Osteoblast (primary cell): ENCODE measurements around the gene FFAR2. TPM values are rescaled to one million over a fixed set of nuclear protein-coding genes. Genes with fewer than 3 reads are reported as not detected.
"Not testable (repeated sequence)": the region's sequence is repeated elsewhere in the genome, so short reads cannot be mapped to it uniquely, and the experiment has no call there.

ENCODE experiments used
- DNase-seq: peaks from one replicate; pipeline ENCODE4 v3.0.0; 2011; ENCODE audit warnings: low spot score, mixed read lengths; ENCODE audit not compliant: insufficient read length; ENCODE audit errors: missing footprints
- H2AFZ ChIP-seq: 2 replicates; pipeline ENCODE4 v1.6.0; 2011; ENCODE audit warnings: mild to moderate bottlenecking, low read length
- H3K27ac ChIP-seq: 2 replicates; pipeline ENCODE4 v1.5.1; 2011; ENCODE audit warnings: mild to moderate bottlenecking, low read depth, low read length, moderate library complexity
- H3K27me3 ChIP-seq: 2 replicates; pipeline ENCODE4 v1.6.0; 2012; ENCODE audit warnings: mild to moderate bottlenecking, control low read depth, inconsistent platforms, low read length, moderate library complexity; ENCODE audit not compliant: insufficient read depth
- H3K36me3 ChIP-seq: 2 replicates; pipeline ENCODE4 v1.5.1; 2011; ENCODE audit warnings: mild to moderate bottlenecking, low read length, control low read depth, moderate library complexity; ENCODE audit not compliant: insufficient read depth
- H3K4me1 ChIP-seq: 2 replicates; pipeline ENCODE4 v1.5.1; 2011; ENCODE audit warnings: mild to moderate bottlenecking, low read length, control low read depth, moderate library complexity; ENCODE audit not compliant: insufficient read depth
- H3K4me2 ChIP-seq: 2 replicates; pipeline ENCODE4 v1.6.0; 2011; ENCODE audit warnings: mild to moderate bottlenecking, low read length; ENCODE audit not compliant: insufficient read depth
- H3K4me3 ChIP-seq: fragments of 200-600 bp; sonication (generic); 3 replicates; pipeline ENCODE4 v1.5.1; 2012; ENCODE audit warnings: mild to moderate bottlenecking, low read length, inconsistent platforms; ENCODE audit not compliant: insufficient read depth
- H3K79me2 ChIP-seq: 2 replicates; pipeline ENCODE4 v1.6.0; 2012; ENCODE audit warnings: mild to moderate bottlenecking, low read length, control low read depth, inconsistent platforms; ENCODE audit not compliant: insufficient read depth
- H3K9me3 ChIP-seq: 2 replicates; pipeline ENCODE4 v1.5.1; 2011; ENCODE audit warnings: low read depth, low read length, control low read depth
- H4K20me1 ChIP-seq: 2 replicates; pipeline ENCODE4 v1.6.0; 2012; ENCODE audit warnings: mild to moderate bottlenecking, low read length, control low read depth; ENCODE audit not compliant: insufficient read depth
- CTCF ChIP-seq: IDR thresholded peaks from 2 replicates; pipeline ENCODE4 v1.5.1; 2011; ENCODE audit warnings: mild to moderate bottlenecking, low read depth, low read length, moderate library complexity; ENCODE audit errors: extremely low read depth
- total RNA-seq: library from RNA; depleted of rRNA; stranded (reverse); fragments of >200 nt; gene quantifications from 2 replicates; pipeline ENCODE4 v1.2.3, GENCODE V29; 2012

FFAR2 gene
- total RNA-seq, 1 donor, result not detected

DNA sequence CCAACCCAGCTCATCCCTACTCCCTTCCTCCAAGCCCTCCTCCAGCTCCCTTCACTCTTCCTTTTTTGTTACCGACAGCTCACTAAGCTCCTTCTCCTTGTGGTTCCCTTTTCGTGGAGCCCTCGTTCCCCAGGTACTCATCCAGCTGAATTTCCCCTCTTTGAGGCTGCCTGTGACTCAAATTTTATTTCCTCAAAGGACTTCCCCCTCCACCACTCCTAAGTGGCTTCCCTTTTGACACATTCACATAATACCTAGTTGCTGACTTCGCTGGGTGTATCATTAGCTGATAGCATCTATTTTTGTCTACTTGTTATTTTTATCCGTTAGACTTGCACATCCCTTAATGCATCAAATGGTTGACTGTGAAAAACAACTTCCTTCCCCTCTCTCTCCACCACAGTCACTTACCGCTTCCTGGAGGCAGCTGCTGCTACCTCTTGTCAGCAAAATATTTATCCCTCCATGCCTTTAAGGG lies 14.5 kb downstream of the FFAR2 start:
- no peak overlapping the region for H2AFZ ChIP-seq
- H3K36me3 ChIP-seq, result no peaks in the 10 kb centered on the region
- TF ChIP-seq CTCF, result no peak
- no peaks in the 10 kb centered on the region for H3K4me1 ChIP-seq
- no peak overlapping the region for H3K4me3 ChIP-seq
- no peaks in the 10 kb centered on the region for H3K79me2 ChIP-seq
- H3K27me3 ChIP-seq, result no peaks in the 10 kb centered on the region
- no peaks in the 10 kb centered on the region for H3K9me3 ChIP-seq
- H3K27ac ChIP-seq, result no peak overlapping the region
- H4K20me1 ChIP-seq, result no peaks in the 10 kb centered on the region
- no peak for DNase-seq
- H3K4me2 ChIP-seq, result no peak overlapping the region

DNA sequence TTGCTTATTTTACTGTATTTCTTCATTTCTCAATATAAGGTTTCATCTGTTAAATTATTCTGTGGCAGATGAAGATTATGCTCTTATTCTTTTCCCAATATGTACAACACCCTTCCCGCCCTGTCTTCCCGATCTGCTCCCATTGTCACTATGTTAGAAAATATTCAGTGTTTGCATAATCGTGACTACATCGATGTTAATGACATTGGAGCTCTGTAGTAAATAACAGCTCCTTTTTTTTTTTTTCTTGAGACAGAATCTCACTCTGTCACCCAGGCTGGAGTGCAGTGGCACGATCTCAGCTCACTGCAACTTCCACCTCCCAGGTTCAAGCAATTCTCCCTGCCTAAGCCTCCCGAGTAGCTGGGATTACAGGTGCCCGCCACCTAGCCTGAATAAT lies 14.9 kb downstream of the FFAR2 start:
- not testable (repeated sequence) for H3K27me3 ChIP-seq, H3K36me3 ChIP-seq, H4K20me1 ChIP-seq, H3K4me1 ChIP-seq, H3K79me2 ChIP-seq, H2AFZ ChIP-seq, DNase-seq, H3K4me2 ChIP-seq, H3K9me3 ChIP-seq, H3K4me3 ChIP-seq, H3K27ac ChIP-seq

GRCh38 chr19:35466259-35466658 lies 18.2 kb downstream of the FFAR2 start:
- H4K20me1 ChIP-seq, result no peaks in the 10 kb centered on the region
- no peak overlapping the region for H3K4me3 ChIP-seq
- H3K4me2 ChIP-seq, result no peak overlapping the region
- H3K27ac ChIP-seq, result no peak overlapping the region
- no peaks in the 10 kb centered on the region for H3K27me3 ChIP-seq
- H3K36me3 ChIP-seq, result no peaks in the 10 kb centered on the region
- no peak for TF ChIP-seq CTCF
- H3K9me3 ChIP-seq, result no peaks in the 10 kb centered on the region
- no peak overlapping the region for H2AFZ ChIP-seq
- no peak for DNase-seq
- no peaks in the 10 kb centered on the region for H3K4me1 ChIP-seq
- no peaks in the 10 kb centered on the region for H3K79me2 ChIP-seq

DNA sequence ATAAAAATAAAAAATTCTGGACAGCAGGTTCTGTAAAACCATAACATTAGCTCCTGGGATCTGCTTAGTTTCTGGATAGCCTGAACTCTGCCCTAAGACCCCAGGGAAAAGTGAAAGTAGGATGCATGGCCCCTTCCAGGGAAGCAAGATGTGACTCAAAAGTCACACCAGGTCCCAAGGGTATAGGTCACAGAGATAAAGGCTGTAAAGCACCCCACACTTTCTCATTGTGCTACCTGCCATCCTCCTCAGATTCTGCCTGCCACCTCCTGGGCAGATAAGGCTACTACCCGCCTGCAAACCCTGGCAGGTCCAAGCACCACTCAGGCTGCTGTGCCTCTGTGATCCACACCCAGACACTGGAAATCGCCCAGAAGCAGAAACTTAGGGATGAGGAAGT lies 20.6 kb downstream of the FFAR2 start:
- no peaks in the 10 kb centered on the region for H3K36me3 ChIP-seq

More for the DNA sequence above, 20.6 kb downstream of the FFAR2 start:
- H2AFZ ChIP-seq, result no peak overlapping the region
- H3K4me2 ChIP-seq, result no peak overlapping the region
- H3K27me3 ChIP-seq, result no peaks in the 10 kb centered on the region
- no peaks in the 10 kb centered on the region for H4K20me1 ChIP-seq
- H3K4me1 ChIP-seq, result no peaks in the 10 kb centered on the region
- DNase-seq, result peak; percentile 93
- peak; percentile 50 for TF ChIP-seq CTCF
- no peak overlapping the region for H3K27ac ChIP-seq
- H3K79me2 ChIP-seq, result no peaks in the 10 kb centered on the region
- no peak overlapping the region for H3K4me3 ChIP-seq
- no peaks in the 10 kb centered on the region for H3K9me3 ChIP-seq
